ENCODE results near the gene CHRNB2.

GRCh38 chr1:154568157-154568815, 708 bp downstream of the CHRNB2 start:
- TF ChIP-seq EZH2phosphoT487 (IDR thresholded peaks at IDR 0.05; ENCODE audit: insufficient read depth, low read depth) (no peak), EZH2 (IDR thresholded peaks at IDR 0.05; ENCODE audit: insufficient read depth, poor library complexity, severe bottlenecking) (no peak)

Measured in GM23248 (cell line).